Hepatocyte (in vitro differentiated cells): ENCODE measurements around the gene LMTK2.

Source experiments
- CTCF ChIP-seq: fragments of 200-600 bp; sonication (generic); IDR thresholded peaks from 2 replicates; pipeline ENCODE4 v1.5.1; 2016; ENCODE audit warnings: antibody characterized with exemption, mild to moderate bottlenecking; ENCODE audit not compliant: poor library complexity
- EZH2phosphoT487 ChIP-seq: fragments of 200-600 bp; sonication (generic); IDR thresholded peaks from one replicate; pipeline ENCODE4 v1.6.1; 2018; ENCODE audit warnings: antibody characterized with exemption, mild to moderate bottlenecking, low read depth, moderate library complexity; ENCODE audit not compliant: unreplicated experiment, severe bottlenecking

GRCh38 chr7:98156700-98157099 is 50.0 kb downstream of the LMTK2 start:
- TF ChIP-seq CTCF: no peak
- TF ChIP-seq EZH2phosphoT487: no peak
